Raji (cell line): Measurements from ENCODE around the gene DAPL1.

Source experiments
- POLR2A ChIP-seq: IDR thresholded peaks from 2 replicates; pipeline ENCODE4 v1.6.1; 2011; ENCODE audit warnings: low read depth, low read length, control low read depth; ENCODE audit not compliant: insufficient read depth

Gene DAPL1

GRCh38 chr2:158772306-158773078 lies 22.6 kb upstream of the DAPL1 start:
- no peak for TF ChIP-seq POLR2A

DNA sequence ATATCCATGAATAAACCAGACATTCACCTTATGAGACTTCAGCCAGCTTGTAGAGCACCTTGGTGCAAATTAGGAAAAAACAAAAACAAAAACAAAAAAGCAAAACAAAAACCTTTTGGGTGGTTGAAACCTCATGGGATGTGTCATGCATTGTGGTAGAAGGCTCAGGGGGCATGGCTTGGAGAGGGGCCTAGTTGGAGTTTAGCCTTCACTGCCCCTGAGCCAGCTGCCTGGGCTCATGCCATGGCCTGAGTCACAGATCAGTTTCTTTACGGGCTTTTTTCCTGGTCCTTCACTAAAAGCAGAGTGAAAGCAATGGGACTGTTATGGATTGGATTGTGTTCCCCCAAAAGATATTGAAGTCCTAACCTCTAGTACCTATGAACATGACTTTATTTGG lies 22.0 kb upstream of the DAPL1 start:
- TF ChIP-seq POLR2A = no peak

- TF ChIP-seq POLR2A = no peak
Measured at GRCh38 chr2:158774681-158775080, 20.4 kb upstream of the DAPL1 start.

- no peak for TF ChIP-seq POLR2A
Measured at GRCh38 chr2:158775273-158776027, 19.7 kb upstream of the DAPL1 start.

GRCh38 chr2:158776231-158776630 lies 18.9 kb upstream of the DAPL1 start:
- TF ChIP-seq POLR2A = no peak

- TF ChIP-seq POLR2A = no peak
Measured at GRCh38 chr2:158777077-158777476, 18.0 kb upstream of the DAPL1 start.

- TF ChIP-seq POLR2A = no peak
Measured at GRCh38 chr2:158778243-158778642, 16.9 kb upstream of the DAPL1 start.

DNA sequence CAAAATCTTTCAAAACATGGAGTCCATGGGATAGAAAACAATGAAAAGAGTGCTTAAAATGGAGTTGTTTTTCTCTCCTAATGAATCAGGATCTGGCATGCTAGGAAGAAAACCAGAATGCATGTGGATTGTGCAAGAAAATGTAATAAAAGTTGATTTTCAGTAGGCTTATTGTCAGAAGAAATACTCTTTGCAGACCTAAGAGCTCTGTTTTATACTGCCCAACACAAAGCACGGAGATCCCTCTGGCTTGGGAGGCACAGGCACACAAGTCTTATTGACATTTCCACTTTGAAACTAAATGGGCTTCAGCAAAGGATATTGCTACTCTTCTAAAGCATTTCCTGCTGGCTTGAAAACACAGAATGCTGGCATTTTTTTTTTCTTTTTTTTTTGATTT lies 15.5 kb upstream of the DAPL1 start:
- TF ChIP-seq POLR2A = no peak

GRCh38 chr2:158781353-158781961 lies 13.7 kb upstream of the DAPL1 start:
- no peak for TF ChIP-seq POLR2A

DNA sequence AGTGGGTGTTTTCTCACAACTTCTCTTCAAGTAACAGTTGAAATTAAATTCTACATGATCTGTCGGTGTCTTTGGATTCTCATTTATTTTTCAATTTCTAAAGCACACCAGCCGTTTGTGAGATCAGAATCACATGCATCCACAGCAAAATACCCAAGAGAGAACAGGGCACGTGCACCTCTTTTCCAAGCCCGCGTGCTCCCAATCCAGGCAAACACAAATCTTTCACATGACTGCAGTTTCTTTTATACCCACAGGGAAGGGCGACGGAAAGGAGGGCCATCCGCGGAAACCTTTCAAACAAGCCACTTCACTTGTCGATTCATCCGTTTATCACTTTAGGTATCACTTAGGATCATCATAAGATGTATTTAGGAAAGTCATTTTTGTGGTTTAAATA lies 13.0 kb upstream of the DAPL1 start:
- TF ChIP-seq POLR2A = no peak

- TF ChIP-seq POLR2A = no peak
Measured at GRCh38 chr2:158782616-158783015, 12.5 kb upstream of the DAPL1 start.

DNA sequence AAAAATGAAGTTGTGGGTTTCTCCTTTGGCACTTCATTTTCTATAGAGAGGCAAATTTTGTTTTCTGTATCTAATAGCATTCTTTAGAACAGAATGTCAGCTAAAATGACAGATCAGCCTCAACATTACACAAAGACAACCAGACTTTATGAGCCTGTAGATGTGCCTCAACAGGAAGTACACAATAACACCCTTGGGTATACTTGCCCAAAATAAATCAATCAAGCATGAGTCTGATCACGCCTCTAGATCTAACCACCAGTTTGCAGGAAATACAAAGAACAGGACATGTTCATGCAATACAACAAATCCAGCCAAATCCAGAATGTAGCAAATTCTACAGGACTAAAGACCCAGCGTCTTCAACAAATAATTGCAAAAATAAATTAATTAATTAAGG lies 11.2 kb upstream of the DAPL1 start:
- no peak for TF ChIP-seq POLR2A

DNA sequence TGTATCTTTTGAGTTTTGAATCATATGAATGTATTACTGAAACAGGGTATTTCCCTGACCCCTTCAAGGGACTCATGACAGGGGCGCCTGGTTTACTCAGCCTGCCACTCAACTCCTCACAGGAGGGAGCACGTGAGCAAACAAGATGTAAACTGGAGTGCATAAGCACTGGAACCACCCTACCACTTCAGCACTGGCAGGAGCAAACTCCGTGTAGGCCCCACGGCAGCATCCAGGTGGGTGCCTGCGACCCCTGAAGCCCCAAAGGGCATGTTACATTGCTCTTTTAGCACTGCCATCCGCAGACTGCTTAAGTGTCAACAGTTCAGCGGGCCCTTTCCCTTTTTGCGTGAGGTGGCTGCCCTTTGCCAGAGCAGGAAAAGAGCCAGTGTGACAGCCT lies 8.2 kb upstream of the DAPL1 start:
- TF ChIP-seq POLR2A = no peak

GRCh38 chr2:158788951-158789350 lies 6.2 kb upstream of the DAPL1 start:
- no peak for TF ChIP-seq POLR2A

DNA sequence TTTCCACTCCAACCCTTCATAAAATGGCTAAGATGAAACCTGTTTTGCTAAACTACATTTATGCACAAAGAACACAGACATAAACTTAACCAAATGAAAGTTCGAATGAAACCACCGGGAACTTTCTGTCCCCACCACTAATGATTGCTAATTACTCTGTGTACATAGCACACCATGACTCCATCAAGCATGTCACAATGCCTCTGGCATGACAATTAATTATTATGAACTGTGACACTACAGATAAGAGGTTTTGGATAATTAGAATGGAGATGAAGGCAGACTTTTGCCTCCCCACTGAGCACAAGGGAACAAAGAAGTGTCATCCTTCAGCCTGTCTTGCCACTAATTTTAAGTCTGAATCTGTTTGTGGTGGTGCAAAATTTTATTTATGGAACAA lies 1.5 kb downstream of the DAPL1 start:
- TF ChIP-seq POLR2A = no peak

- TF ChIP-seq POLR2A = no peak
Measured at GRCh38 chr2:158797963-158798700, 3.0 kb downstream of the DAPL1 start.

DNA sequence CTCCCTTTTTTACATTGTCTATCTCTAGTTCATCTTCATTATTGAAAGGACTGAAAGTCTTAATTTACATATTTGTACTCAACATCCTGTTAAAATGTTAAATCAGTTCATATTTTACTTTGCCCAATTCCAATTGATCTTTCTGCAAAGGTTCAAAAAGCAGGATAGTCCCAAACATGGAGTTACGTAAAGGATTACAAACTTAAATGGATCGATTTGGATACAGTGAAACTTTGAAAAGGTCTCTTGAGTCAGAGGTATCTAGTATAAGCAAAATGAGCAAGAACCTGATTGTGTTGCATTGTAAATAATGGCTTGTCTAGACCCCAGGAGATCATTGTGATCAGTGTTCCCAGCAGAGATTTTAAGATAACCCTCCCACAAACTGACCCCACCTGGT lies 4.1 kb downstream of the DAPL1 start:
- no peak for TF ChIP-seq POLR2A
